Uterus (tissue), 2 donors: ENCODE data around the gene TIMM50.
A peak's percentile ranks its signal among the peaks of the same experiment; 100 is the strongest.

Experiments
- CTCF ChIP-seq, 4 experiments: fragments of 200-600 bp in 2 of 4; fragments of 450-650 bp in 2 of 4; sonication (generic) in 2 of 4; IDR thresholded peaks; one replicate each; pipeline ENCODE4 v1.5.1; 2016 to 2019; ENCODE audit warnings: antibody characterized with exemption in 4 of 4, mild to moderate bottlenecking in 2 of 4, moderate library complexity in 1 of 4
- POLR2A ChIP-seq, 2 donors: fragments of 450-650 bp; IDR thresholded peaks; one replicate each; pipeline ENCODE4 v1.6.1; 2016; ENCODE audit warnings: antibody characterized with exemption in 2 of 2, mild to moderate bottlenecking in 1 of 2, moderate library complexity in 1 of 2

GRCh38 chr19:39532233-39533002 lies 51.8 kb downstream of the TIMM50 start, which contains the start of gene EID2B:
- TF ChIP-seq CTCF (IDR thresholded peaks at IDR 0.05) (peak; percentile 99 to 100 (median 100)), POLR2A (IDR thresholded peaks at IDR 0.05) (peak; percentile 80)
